ENCODE measurements around the gene RTL10.

- TF ChIP-seq POLR2A (IDR thresholded peaks at IDR 0.05) = no peak
- TF ChIP-seq CTCF (IDR thresholded peaks at IDR 0.05) = no peak
Measured at GRCh38 chr22:19892257-19892879, 37.7 kb upstream of the RTL10 start.
